Liver (tissue), 9 donors: ENCODE measurements around the gene XYLT2. TPM values are rescaled to one million over a fixed set of nuclear protein-coding genes. Genes with fewer than 3 reads are reported as not detected.

Experiments used
- DNase-seq: peaks from one replicate; pipeline ENCODE4 v3.0.0-alpha.2; 2017; ENCODE audit warnings: low spot score
- H3K27ac ChIP-seq, 2 donors: one replicate each; pipeline ENCODE4 v1.7.0; 2013; ENCODE audit warnings: inconsistent platforms in 2 of 2, low read length in 2 of 2, control low read depth in 1 of 2, low read depth in 1 of 2, mild to moderate bottlenecking in 1 of 2
- H3K27me3 ChIP-seq, 4 donors: one replicate each; pipeline versions ENCODE4 v1.6.1 to v1.7.0; 2013; ENCODE audit warnings: low read length in 3 of 4, inconsistent platforms in 1 of 4, mild to moderate bottlenecking in 1 of 4, moderate library complexity in 1 of 4; ENCODE audit not compliant: control insufficient read depth in 4 of 4, insufficient read depth in 4 of 4
- H3K36me3 ChIP-seq, 4 donors: one replicate each; pipeline versions ENCODE4 v1.6.1 to v1.7.0; 2013; ENCODE audit warnings: low read length in 3 of 4, mild to moderate bottlenecking in 3 of 4, low read depth in 1 of 4, moderate library complexity in 1 of 4; ENCODE audit not compliant: control insufficient read depth in 4 of 4, insufficient read depth in 3 of 4
- H3K4me1 ChIP-seq, 4 donors: one replicate each; pipeline versions ENCODE4 v1.6.1 to v1.7.0; 2013; ENCODE audit warnings: low read length in 3 of 4, mild to moderate bottlenecking in 3 of 4, moderate library complexity in 1 of 4; ENCODE audit not compliant: control insufficient read depth in 4 of 4, insufficient read depth in 4 of 4
- H3K4me3 ChIP-seq, 3 donors: one replicate each; pipeline versions ENCODE4 v1.6.1 to v1.7.0; 2013; ENCODE audit warnings: low read length in 3 of 3, control low read depth in 1 of 3, low read depth in 1 of 3, mild to moderate bottlenecking in 1 of 3
- H3K9ac ChIP-seq, 2 donors: one replicate each; pipeline ENCODE4 v1.7.0; 2013; ENCODE audit warnings: low read length in 2 of 2, mild to moderate bottlenecking in 2 of 2, moderate library complexity in 2 of 2, control low read depth in 1 of 2, low read depth in 1 of 2
- H3K9me3 ChIP-seq, 4 donors: one replicate each; pipeline versions ENCODE4 v1.6.1 to v1.7.0; 2013; ENCODE audit warnings: low read length in 3 of 4; ENCODE audit not compliant: control insufficient read depth in 4 of 4
- ATF3 ChIP-seq: IDR thresholded peaks from 2 replicates; pipeline ENCODE4 v1.6.1; 2016; ENCODE audit warnings: antibody characterized with exemption
- EGR1 ChIP-seq, 2 donors: IDR thresholded peaks; 2 replicates each; pipeline ENCODE4 v1.6.1; 2016 to 2018; ENCODE audit warnings: antibody characterized with exemption in 2 of 2, low read depth in 2 of 2
- FOXA1 ChIP-seq: IDR thresholded peaks from 2 replicates; pipeline ENCODE4 v1.6.1; 2016; ENCODE audit warnings: antibody characterized with exemption
- FOXA2 ChIP-seq: IDR thresholded peaks from 2 replicates; pipeline ENCODE4 v1.6.1; 2016; ENCODE audit warnings: antibody characterized with exemption
- GABPA ChIP-seq, 2 donors: IDR thresholded peaks in 1 of 2; conservative IDR thresholded peaks in 1 of 2; 2 replicates each; pipeline ENCODE4 v1.6.1; 2016; ENCODE audit warnings: antibody characterized with exemption in 2 of 2, mild to moderate bottlenecking in 1 of 2, moderate library complexity in 1 of 2
- HNF4A ChIP-seq, 2 donors: conservative IDR thresholded peaks; 2 replicates each; pipeline ENCODE4 v1.6.1; 2016; ENCODE audit warnings: antibody characterized with exemption in 2 of 2, mild to moderate bottlenecking in 2 of 2
- HNF4G ChIP-seq: IDR thresholded peaks from 2 replicates; pipeline ENCODE4 v1.6.1; 2016; ENCODE audit warnings: antibody characterized with exemption
- JUND ChIP-seq, 2 donors: IDR thresholded peaks; 2 replicates each; pipeline ENCODE4 v1.6.1; 2016; ENCODE audit warnings: antibody characterized with exemption in 2 of 2
- NR2F2 ChIP-seq: IDR thresholded peaks from 2 replicates; pipeline ENCODE4 v1.6.1; 2016; ENCODE audit warnings: antibody characterized with exemption
- RAD21 ChIP-seq, 2 donors: IDR thresholded peaks; 2 replicates each; pipeline ENCODE4 v1.6.1; 2016; ENCODE audit warnings: antibody characterized with exemption in 2 of 2, mild to moderate bottlenecking in 2 of 2
- RXRA ChIP-seq, 2 donors: IDR thresholded peaks; 2 replicates each; pipeline ENCODE4 v1.6.1; 2017 to 2018; ENCODE audit warnings: antibody characterized with exemption in 2 of 2, mild to moderate bottlenecking in 1 of 2
- SP1 ChIP-seq: IDR thresholded peaks from 2 replicates; pipeline ENCODE4 v1.6.1; 2018; ENCODE audit warnings: antibody characterized with exemption, mild to moderate bottlenecking
- TAF1 ChIP-seq: conservative IDR thresholded peaks from 2 replicates; pipeline ENCODE4 v1.6.1; 2016; ENCODE audit warnings: antibody characterized with exemption, mild to moderate bottlenecking
- YY1 ChIP-seq: IDR thresholded peaks from 2 replicates; pipeline ENCODE4 v1.6.1; 2016; ENCODE audit warnings: antibody characterized with exemption, mild to moderate bottlenecking
- WGBS: extraction: QIAGEN DNeasy Blood & Tissue Kit; methylation state at CpG from one replicate; pipeline ENCODE4 v1.1.7; 2013; 5-methylcytosine and 5-hydroxymethylcytosine counted together
- polyA plus RNA-seq, 2 donors: library from polyadenylated mRNA; stranded (reverse) in 1 of 2; unstranded in 1 of 2; fragments of 200-250 nt in 1 of 2; fragments of >200 nt in 1 of 2; fragmentation: Nextera tagmentation in 1 of 2; extraction: Ambion mirVana in 1 of 2; gene quantifications; one replicate each; pipeline versions ENCODE4 v1.2.1 to v1.2.3, GENCODE V29; 2013 to 2015
- total RNA-seq, 2 donors: library from RNA; depleted of rRNA; stranded (reverse); fragments of >200 nt; gene quantifications; one replicate each; pipeline ENCODE4 v1.2.3, GENCODE V29; 2014
- TF ChIP-seq, protein P1 (sequence below): IDR thresholded peaks from 2 replicates; pipeline ENCODE4 v1.6.1; 2016; ENCODE audit warnings: antibody characterized with exemption, mild to moderate bottlenecking
- TF ChIP-seq, protein P2 (sequence below): IDR thresholded peaks from 2 replicates; pipeline ENCODE4 v1.6.1; 2016; ENCODE audit warnings: antibody characterized with exemption
- TF ChIP-seq, protein P3 (sequence below): fragments of 150-350 bp; IDR thresholded peaks from 2 replicates; pipeline ENCODE4 v1.5.1; 2017; ENCODE audit warnings: improper control_type of control experiment, low read depth, low read length; ENCODE audit not compliant: missing input control
- TF ChIP-seq, protein P4 (sequence below): IDR thresholded peaks from 2 replicates; pipeline ENCODE4 v1.6.1; 2016; ENCODE audit warnings: antibody characterized with exemption
- donor health status: healthy.
- donor health status: healthy.
- donor health status: healthy.
- donor health status: healthy.
- donor health status: healthy.

The XYLT2 gene
- total and polyA plus RNA-seq, 4 donors = 5.3 to 11.3 (median 8.2) TPM

GRCh38 chr17:50354198-50354597 is 8.3 kb downstream of the XYLT2 start:
- Histone ChIP-seq H3K4me1 (peaks cover 0 to 5% (median 3%) of the 10 kb centered on the region in 4 donors), H3K4me3 (no peak overlapping the region), H3K36me3 (peaks cover 1 to 38% (median 15%) of the 10 kb centered on the region in 4 donors), H3K9me3 (no peaks in the 10 kb centered on the region), H3K27me3 (no peaks in the 10 kb centered on the region), H3K27ac (no peak overlapping the region), H3K9ac (no peak overlapping the region)
- no peak for DNase-seq
- WGBS = 96% methylated on average over 15 of the region's 15 CpGs
- TF ChIP-seq FOXA1 (no peak), TAF1 (no peak), FOXA2 (no peak), JUND (IDR thresholded peaks at IDR 0.05) (no peak), GABPA (IDR thresholded peaks at IDR 0.05 in 1 of 2, conservative IDR thresholded peaks at IDR 0.05 in 1 of 2) (no peak), RXRA (IDR thresholded peaks at IDR 0.05) (no peak), YY1 (no peak), SP1 (no peak), EGR1 (IDR thresholded peaks at IDR 0.05; ENCODE audit: low read depth in 2 of 2) (no peak)
- TF ChIP-seq, protein P1, sequence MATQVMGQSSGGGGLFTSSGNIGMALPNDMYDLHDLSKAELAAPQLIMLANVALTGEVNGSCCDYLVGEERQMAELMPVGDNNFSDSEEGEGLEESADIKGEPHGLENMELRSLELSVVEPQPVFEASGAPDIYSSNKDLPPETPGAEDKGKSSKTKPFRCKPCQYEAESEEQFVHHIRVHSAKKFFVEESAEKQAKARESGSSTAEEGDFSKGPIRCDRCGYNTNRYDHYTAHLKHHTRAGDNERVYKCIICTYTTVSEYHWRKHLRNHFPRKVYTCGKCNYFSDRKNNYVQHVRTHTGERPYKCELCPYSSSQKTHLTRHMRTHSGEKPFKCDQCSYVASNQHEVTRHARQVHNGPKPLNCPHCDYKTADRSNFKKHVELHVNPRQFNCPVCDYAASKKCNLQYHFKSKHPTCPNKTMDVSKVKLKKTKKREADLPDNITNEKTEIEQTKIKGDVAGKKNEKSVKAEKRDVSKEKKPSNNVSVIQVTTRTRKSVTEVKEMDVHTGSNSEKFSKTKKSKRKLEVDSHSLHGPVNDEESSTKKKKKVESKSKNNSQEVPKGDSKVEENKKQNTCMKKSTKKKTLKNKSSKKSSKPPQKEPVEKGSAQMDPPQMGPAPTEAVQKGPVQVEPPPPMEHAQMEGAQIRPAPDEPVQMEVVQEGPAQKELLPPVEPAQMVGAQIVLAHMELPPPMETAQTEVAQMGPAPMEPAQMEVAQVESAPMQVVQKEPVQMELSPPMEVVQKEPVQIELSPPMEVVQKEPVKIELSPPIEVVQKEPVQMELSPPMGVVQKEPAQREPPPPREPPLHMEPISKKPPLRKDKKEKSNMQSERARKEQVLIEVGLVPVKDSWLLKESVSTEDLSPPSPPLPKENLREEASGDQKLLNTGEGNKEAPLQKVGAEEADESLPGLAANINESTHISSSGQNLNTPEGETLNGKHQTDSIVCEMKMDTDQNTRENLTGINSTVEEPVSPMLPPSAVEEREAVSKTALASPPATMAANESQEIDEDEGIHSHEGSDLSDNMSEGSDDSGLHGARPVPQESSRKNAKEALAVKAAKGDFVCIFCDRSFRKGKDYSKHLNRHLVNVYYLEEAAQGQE = no peak

DNA sequence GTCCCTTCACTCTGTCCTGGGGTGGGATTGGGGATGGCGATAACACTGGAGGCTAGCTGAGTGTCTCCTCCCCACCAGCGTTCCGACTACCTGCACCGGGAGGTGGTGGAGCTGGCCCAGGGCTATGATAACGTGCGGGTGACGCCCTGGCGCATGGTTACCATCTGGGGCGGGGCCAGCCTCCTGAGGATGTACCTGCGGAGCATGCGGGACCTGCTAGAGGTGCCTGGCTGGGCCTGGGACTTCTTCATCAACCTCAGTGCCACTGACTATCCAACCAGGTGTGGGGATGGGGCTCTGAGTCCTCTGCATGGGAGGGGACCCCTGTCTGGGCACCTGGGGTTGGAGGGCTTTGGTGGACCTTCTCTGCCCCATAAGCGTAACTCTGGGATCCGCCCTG is 8.8 kb downstream of the XYLT2 start:
- H3K4me1 ChIP-seq = peaks cover 0 to 6% (median 3%) of the 10 kb centered on the region in 4 donors
- 94% methylated on average over 13 of the region's 13 CpGs for WGBS

More for the DNA sequence above, 8.8 kb downstream of the XYLT2 start:
- Histone ChIP-seq H3K36me3 (peaks cover 1 to 39% (median 15%) of the 10 kb centered on the region in 4 donors), H3K27ac (no peak overlapping the region), H3K4me3 (no peak overlapping the region), H3K9me3 (no peaks in the 10 kb centered on the region), H3K27me3 (no peaks in the 10 kb centered on the region), H3K9ac (no peak overlapping the region)
- TF ChIP-seq, protein P2, sequence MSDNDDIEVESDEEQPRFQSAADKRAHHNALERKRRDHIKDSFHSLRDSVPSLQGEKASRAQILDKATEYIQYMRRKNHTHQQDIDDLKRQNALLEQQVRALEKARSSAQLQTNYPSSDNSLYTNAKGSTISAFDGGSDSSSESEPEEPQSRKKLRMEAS = no peak
- TF ChIP-seq JUND (IDR thresholded peaks at IDR 0.05) (no peak), SP1 (no peak), RXRA (IDR thresholded peaks at IDR 0.05) (no peak), FOXA1 (no peak), RAD21 (IDR thresholded peaks at IDR 0.05) (no peak), YY1 (no peak), GABPA (IDR thresholded peaks at IDR 0.05 in 1 of 2, conservative IDR thresholded peaks at IDR 0.05 in 1 of 2) (no peak), HNF4A (conservative IDR thresholded peaks at IDR 0.05) (no peak), FOXA2 (no peak), EGR1 (IDR thresholded peaks at IDR 0.05; ENCODE audit: low read depth in 2 of 2) (no peak), HNF4G (no peak), ATF3 (no peak), NR2F2 (no peak), TAF1 (no peak)
- TF ChIP-seq, protein P3, sequence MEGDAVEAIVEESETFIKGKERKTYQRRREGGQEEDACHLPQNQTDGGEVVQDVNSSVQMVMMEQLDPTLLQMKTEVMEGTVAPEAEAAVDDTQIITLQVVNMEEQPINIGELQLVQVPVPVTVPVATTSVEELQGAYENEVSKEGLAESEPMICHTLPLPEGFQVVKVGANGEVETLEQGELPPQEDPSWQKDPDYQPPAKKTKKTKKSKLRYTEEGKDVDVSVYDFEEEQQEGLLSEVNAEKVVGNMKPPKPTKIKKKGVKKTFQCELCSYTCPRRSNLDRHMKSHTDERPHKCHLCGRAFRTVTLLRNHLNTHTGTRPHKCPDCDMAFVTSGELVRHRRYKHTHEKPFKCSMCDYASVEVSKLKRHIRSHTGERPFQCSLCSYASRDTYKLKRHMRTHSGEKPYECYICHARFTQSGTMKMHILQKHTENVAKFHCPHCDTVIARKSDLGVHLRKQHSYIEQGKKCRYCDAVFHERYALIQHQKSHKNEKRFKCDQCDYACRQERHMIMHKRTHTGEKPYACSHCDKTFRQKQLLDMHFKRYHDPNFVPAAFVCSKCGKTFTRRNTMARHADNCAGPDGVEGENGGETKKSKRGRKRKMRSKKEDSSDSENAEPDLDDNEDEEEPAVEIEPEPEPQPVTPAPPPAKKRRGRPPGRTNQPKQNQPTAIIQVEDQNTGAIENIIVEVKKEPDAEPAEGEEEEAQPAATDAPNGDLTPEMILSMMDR = no peak
- TF ChIP-seq, protein P1 = no peak
- TF ChIP-seq, protein P4, sequence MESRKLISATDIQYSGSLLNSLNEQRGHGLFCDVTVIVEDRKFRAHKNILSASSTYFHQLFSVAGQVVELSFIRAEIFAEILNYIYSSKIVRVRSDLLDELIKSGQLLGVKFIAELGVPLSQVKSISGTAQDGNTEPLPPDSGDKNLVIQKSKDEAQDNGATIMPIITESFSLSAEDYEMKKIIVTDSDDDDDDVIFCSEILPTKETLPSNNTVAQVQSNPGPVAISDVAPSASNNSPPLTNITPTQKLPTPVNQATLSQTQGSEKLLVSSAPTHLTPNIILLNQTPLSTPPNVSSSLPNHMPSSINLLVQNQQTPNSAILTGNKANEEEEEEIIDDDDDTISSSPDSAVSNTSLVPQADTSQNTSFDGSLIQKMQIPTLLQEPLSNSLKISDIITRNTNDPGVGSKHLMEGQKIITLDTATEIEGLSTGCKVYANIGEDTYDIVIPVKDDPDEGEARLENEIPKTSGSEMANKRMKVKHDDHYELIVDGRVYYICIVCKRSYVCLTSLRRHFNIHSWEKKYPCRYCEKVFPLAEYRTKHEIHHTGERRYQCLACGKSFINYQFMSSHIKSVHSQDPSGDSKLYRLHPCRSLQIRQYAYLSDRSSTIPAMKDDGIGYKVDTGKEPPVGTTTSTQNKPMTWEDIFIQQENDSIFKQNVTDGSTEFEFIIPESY = no peak
- DNase-seq = no peak
